Muscle layer of colon (tissue), 2 donors: ENCODE results near the gene OR52B2.
"Not testable (repeated sequence)": the region's sequence is repeated elsewhere in the genome, so short reads cannot be mapped to it uniquely, and the experiment has no call there.

ENCODE experiments used
- H3K27ac ChIP-seq: one replicate; pipeline ENCODE4 v1.7.0; 2013; ENCODE audit warnings: low read depth, mild to moderate bottlenecking, low read length, moderate library complexity
- H3K27me3 ChIP-seq, 2 donors: one replicate each; pipeline ENCODE4 v1.7.0; 2013; ENCODE audit warnings: low read length in 2 of 2, mild to moderate bottlenecking in 2 of 2; ENCODE audit not compliant: insufficient read depth in 2 of 2, control insufficient read depth in 1 of 2
- H3K36me3 ChIP-seq: one replicate; pipeline ENCODE4 v1.7.0; 2013; ENCODE audit warnings: mild to moderate bottlenecking, low read length; ENCODE audit not compliant: insufficient read depth
- H3K4me1 ChIP-seq: one replicate; pipeline ENCODE4 v1.7.0; 2013; ENCODE audit warnings: mild to moderate bottlenecking, low read length; ENCODE audit not compliant: insufficient read depth
- H3K4me3 ChIP-seq, 2 donors: one replicate each; pipeline ENCODE4 v1.7.0; 2013; ENCODE audit warnings: low read length in 2 of 2, low read depth in 1 of 2, mild to moderate bottlenecking in 1 of 2, moderate library complexity in 1 of 2
- H3K9ac ChIP-seq: one replicate; pipeline ENCODE4 v1.7.0; 2013; ENCODE audit warnings: low read length
- H3K9me3 ChIP-seq: one replicate; pipeline ENCODE4 v1.7.0; 2013; ENCODE audit warnings: mild to moderate bottlenecking, low read length
- donor health status: abdominal sarcoma.
- donor health status: Adenocarcinoma of cecum.

The OR52B2 gene

GRCh38 chr11:6151117-6151516 lies 19.0 kb downstream of the OR52B2 start:
- Histone ChIP-seq H3K9ac (no peak overlapping the region), H3K9me3 (no peaks in the 10 kb centered on the region), H3K27ac (no peak overlapping the region), H3K4me3 (no peak overlapping the region), H3K36me3 (no peaks in the 10 kb centered on the region), H3K4me1 (no peaks in the 10 kb centered on the region), H3K27me3 (no peaks in the 10 kb centered on the region)

- H3K9ac ChIP-seq, H3K27ac ChIP-seq, H3K4me1 ChIP-seq, H3K27me3 ChIP-seq, H3K36me3 ChIP-seq, H3K9me3 ChIP-seq, H3K4me3 ChIP-seq: not testable (repeated sequence)
These were observed 26.4 kb downstream of the OR52B2 start for GRCh38 chr11:6143737-6144136.

GRCh38 chr11:6142936-6143335 lies 27.2 kb downstream of the OR52B2 start:
- H3K4me3 ChIP-seq = no peak overlapping the region
- no peaks in the 10 kb centered on the region for H3K36me3 ChIP-seq
- H3K27ac ChIP-seq = no peak overlapping the region
- no peaks in the 10 kb centered on the region for H3K9me3 ChIP-seq
- H3K9ac ChIP-seq = no peak overlapping the region
- H3K4me1 ChIP-seq = no peaks in the 10 kb centered on the region
- no peaks in the 10 kb centered on the region for H3K27me3 ChIP-seq

GRCh38 chr11:6135936-6136335 lies 34.2 kb downstream of the OR52B2 start:
- H3K9me3 ChIP-seq, H3K4me1 ChIP-seq, H3K9ac ChIP-seq, H3K4me3 ChIP-seq, H3K27ac ChIP-seq, H3K27me3 ChIP-seq, H3K36me3 ChIP-seq: not testable (repeated sequence)

- Histone ChIP-seq H3K27me3 (no peaks in the 10 kb centered on the region), H3K36me3 (no peaks in the 10 kb centered on the region), H3K4me3 (no peak overlapping the region), H3K27ac (no peak overlapping the region), H3K9me3 (no peaks in the 10 kb centered on the region), H3K9ac (no peak overlapping the region), H3K4me1 (no peaks in the 10 kb centered on the region)
These were observed 37.7 kb downstream of the OR52B2 start for GRCh38 chr11:6132431-6132830.

- Histone ChIP-seq H3K4me3 (no peak overlapping the region), H3K9me3 (no peaks in the 10 kb centered on the region), H3K27ac (no peak overlapping the region), H3K9ac (no peak overlapping the region), H3K36me3 (no peaks in the 10 kb centered on the region), H3K4me1 (no peaks in the 10 kb centered on the region), H3K27me3 (no peaks in the 10 kb centered on the region)
These were observed 40.5 kb downstream of the OR52B2 start for GRCh38 chr11:6129635-6130034.

- Histone ChIP-seq H3K4me1 (no peaks in the 10 kb centered on the region), H3K27ac (no peak overlapping the region), H3K9me3 (no peaks in the 10 kb centered on the region), H3K9ac (no peak overlapping the region), H3K27me3 (no peaks in the 10 kb centered on the region), H3K4me3 (no peak overlapping the region), H3K36me3 (no peaks in the 10 kb centered on the region)
These were observed 41.1 kb downstream of the OR52B2 start for GRCh38 chr11:6129011-6129410.

GRCh38 chr11:6127881-6128280 lies 42.2 kb downstream of the OR52B2 start:
- no peaks in the 10 kb centered on the region for H3K4me1 ChIP-seq
- H3K4me3 ChIP-seq = no peak overlapping the region
- H3K9ac ChIP-seq = no peak overlapping the region

GRCh38 chr11:6124245-6124644 lies 45.9 kb downstream of the OR52B2 start:
- H3K36me3 ChIP-seq = no peaks in the 10 kb centered on the region
- H3K27ac ChIP-seq = no peak overlapping the region
- no peaks in the 10 kb centered on the region for H3K27me3 ChIP-seq
- H3K9ac ChIP-seq = no peak overlapping the region
- no peaks in the 10 kb centered on the region for H3K4me1 ChIP-seq
- no peaks in the 10 kb centered on the region for H3K9me3 ChIP-seq
- no peak overlapping the region for H3K4me3 ChIP-seq

More at GRCh38 chr11:6127881-6128280, 42.2 kb downstream of the OR52B2 start:
- H3K27me3 ChIP-seq = no peaks in the 10 kb centered on the region
- H3K9me3 ChIP-seq = no peaks in the 10 kb centered on the region
- H3K36me3 ChIP-seq = no peaks in the 10 kb centered on the region
- H3K27ac ChIP-seq = no peak overlapping the region
